Stimulated activated CD8-positive, alpha-beta memory T cell treated with anti-CD3 and anti-CD28 coated beads, Interleukin-7, amount 100 ng/mL, for 1 hour (primary cell): Measurements from ENCODE around the gene ESRRA.
"Not testable (repeated sequence)": the region's sequence is repeated elsewhere in the genome, so short reads cannot be mapped to it uniquely, and the experiment has no call there.

Source experiments
- DNase-seq, 2 donors: peaks; one replicate each; pipeline ENCODE4 v3.0.0-alpha.2; 2020; ENCODE audit warnings: low read depth in 2 of 2

The ESRRA gene

GRCh38 chr11:64313491-64314145 is 8.3 kb downstream of the ESRRA start:
- DNase-seq, result no peak

- DNase-seq, result no peak
These were observed 9.0 kb downstream of the ESRRA start for GRCh38 chr11:64314146-64314804.

- no peak for DNase-seq
These were observed 9.7 kb downstream of the ESRRA start for GRCh38 chr11:64314805-64315561.

- not testable (repeated sequence) for DNase-seq
These were observed 10.6 kb downstream of the ESRRA start for GRCh38 chr11:64315667-64316526.

- DNase-seq, result no peak
These were observed 11.5 kb downstream of the ESRRA start for GRCh38 chr11:64316672-64317324.

GRCh38 chr11:64317325-64317960 is 12.1 kb downstream of the ESRRA start, which contains the start of gene TRMT112:
TSS of gene TRMT112 (minus strand) at chr11:64317559. CDS start at chr11:64317526, 33 bp downstream.
- DNase-seq, result peak; percentile 86 to 91

- DNase-seq, result peak; percentile 78 to 82
These were observed 12.8 kb downstream of the ESRRA start, which contains the start of gene PRDX5 for GRCh38 chr11:64317961-64318765. TSS of gene PRDX5 (plus strand) at chr11:64318121. CDS start at chr11:64318216, 95 bp downstream.

- DNase-seq, result no peak
These were observed 13.7 kb downstream of the ESRRA start for GRCh38 chr11:64318766-64319761.

GRCh38 chr11:64320556-64320955 is 15.2 kb downstream of the ESRRA start:
- no peak for DNase-seq

GRCh38 chr11:64321026-64321425 is 15.7 kb downstream of the ESRRA start:
- no peak for DNase-seq

GRCh38 chr11:64321533-64321932 is 16.2 kb downstream of the ESRRA start:
- no peak for DNase-seq

GRCh38 chr11:64322925-64323260 is 17.6 kb downstream of the ESRRA start:
- no peak for DNase-seq

- no peak for DNase-seq
These were observed 18.0 kb downstream of the ESRRA start for GRCh38 chr11:64323373-64323772.

GRCh38 chr11:64323984-64324383 is 18.7 kb downstream of the ESRRA start:
- DNase-seq, result not testable (repeated sequence)

GRCh38 chr11:64324692-64325469 is 19.6 kb downstream of the ESRRA start:
- no peak for DNase-seq

- DNase-seq, result no peak
These were observed 22.1 kb downstream of the ESRRA start for GRCh38 chr11:64327375-64327774.

- no peak for DNase-seq
These were observed 22.7 kb downstream of the ESRRA start for GRCh38 chr11:64327993-64328392.

- no peak for DNase-seq
These were observed 25.6 kb downstream of the ESRRA start for GRCh38 chr11:64330888-64331287.
